T-helper 1 cell treated with Interleukin-12 subunit alpha and Interleukin-12 subunit beta and Interleukin-4 antibody, amounts not matched to agents 30 ng/mL and 1 ng/mL, for 36 hours (primary cell): ENCODE data around the gene ILK. TPM values are rescaled to one million over a fixed set of nuclear protein-coding genes. Genes with fewer than 3 reads are reported as not detected.

Source experiments
- intact Hi-C: fragments of 100-400 bp; cut with micrococcal nuclease; formaldehyde crosslinking; loops from one replicate; pipeline ENCODE4 v1.15.1; 2024
- total RNA-seq: library from RNA; stranded (reverse); gene quantifications from 2 replicates; pipeline ENCODE4 v1.2.3, GENCODE V29; 2022

Gene ILK
- total RNA-seq, result 136 and 144 TPM in 2 replicates

DNA sequence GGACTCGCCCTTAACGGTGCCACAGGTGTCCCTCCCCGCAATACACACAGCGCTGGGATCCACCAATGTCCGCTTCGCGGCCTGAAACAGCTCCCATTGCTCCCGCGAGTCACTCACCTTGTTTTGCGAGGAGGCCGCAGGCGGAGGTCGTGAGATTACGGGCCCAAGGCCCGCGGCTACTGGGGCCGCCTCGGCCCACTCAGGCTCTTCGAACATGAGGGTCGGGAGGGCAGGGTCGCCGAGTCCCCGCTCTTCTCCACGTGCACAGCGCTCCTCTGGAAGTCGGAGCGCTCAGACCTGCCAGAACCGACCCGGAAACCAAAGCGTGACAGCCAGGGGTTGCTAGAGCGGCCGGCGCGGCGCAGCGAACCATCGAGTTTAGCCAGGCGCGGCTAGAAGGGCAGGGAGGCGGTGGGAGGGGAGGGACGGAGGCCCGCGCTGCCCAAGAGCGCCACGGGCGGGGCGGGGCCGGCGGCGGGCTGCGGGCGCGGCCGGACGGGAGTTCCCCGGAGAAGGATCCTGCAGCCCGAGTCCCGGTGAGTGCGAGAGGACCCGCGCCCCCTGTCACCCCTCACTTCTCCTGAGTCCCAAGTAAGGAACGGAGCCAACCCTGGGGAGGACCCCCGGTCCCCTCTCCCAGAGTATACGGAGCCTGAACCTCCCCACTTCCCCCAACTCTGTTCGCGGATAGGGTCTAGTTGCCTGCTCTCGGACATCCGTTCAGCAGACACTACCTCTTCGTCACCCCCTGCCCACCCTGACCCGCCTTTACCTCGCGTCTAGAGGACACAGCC is at the start of gene ILK, which contains the start of gene RRP8:
TSS of gene ILK (plus strand) at position 488 of the 794 bp plus-strand sequence. CDS start 498 bp downstream, outside the sequence.
TSS of gene RRP8 (minus strand) at position 330 of the 794 bp plus-strand sequence. CDS start at position 216, 114 bp downstream.
- intact Hi-C loops, result loop anchor here (1.0 to 2.0 kb wide), 10 partner anchors 9 to 369 kb away; partner anchors contain the start of genes ARFIP2, FHIP1B, MRPL17 and SMPD1

DNA sequence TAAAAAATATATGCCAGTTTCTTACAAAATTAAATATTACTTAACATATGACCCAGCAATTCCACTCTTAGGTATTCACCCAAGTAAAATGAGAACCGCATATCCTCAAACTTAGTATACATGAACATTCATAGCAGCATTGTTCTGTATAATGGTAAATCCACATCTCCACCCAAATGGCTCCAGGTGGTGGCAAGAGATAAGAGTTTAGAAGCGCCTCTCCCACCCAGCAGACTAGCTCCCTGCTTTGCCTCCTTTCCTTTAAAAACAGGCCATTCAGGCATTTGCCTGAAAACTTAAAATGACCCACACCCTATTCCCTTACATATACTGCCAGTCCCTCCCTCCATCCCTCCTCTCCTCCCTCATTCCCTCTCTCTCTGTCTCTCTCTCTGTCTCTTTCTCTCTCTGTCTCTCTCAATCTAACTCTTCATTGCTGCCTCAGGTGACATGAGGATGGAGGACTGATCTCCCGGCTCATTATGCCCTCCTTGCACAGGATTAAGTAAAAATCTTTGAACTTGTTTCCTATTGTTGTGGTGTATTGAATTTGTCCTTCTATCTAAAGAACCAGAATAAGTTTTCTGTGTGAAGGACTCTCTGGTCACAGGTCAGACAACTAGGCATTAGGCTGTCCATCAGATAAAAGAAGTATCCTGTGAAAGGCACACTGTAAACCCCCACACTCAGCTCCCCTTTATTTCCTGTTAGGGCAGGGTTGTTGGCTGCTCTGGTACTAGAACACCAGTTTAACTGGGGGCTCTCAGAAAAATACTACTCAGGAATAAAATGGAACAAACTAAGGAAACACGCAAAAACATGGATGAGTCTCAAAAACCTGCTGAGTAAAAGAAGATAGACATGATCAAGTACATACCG is 48.5 kb upstream of the ILK start:
- intact Hi-C loops, result no loop called here

DNA sequence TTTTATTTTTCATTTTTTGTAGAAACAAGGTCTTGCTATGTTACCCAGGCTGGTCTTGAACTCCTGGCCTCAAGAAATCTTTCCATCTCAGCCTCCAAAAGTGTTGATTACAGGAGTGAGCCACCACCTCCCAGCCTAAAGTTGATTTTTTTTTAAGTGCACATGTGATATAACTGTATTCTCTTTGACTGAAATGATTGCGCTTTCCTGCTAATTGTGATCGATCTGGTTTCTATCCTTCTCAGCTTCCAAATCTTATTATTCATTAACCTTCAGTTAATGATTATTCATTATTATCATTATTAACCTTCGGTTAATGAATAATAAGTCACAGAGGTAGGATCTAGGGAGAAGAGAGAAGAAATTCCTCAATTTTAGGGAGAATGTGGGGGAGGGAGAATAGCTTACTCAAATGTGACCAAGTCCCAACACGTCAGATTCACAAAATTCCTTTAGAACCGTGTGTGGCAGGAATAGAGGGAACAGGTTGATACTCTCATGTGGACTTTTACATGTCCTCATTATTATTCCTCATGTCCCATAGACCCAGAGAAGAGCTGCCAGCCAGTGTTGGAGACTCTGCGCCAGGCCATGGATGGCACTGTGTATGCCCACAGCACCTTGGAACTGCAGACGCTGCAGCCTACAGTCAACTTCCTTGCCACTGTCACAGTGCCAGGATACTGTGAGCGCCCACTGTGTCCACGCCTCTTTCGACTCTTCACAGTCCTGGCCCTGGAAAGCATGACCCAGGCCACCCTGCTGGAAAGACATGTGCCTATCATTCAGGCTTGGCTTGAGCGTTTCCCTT is 47.2 kb upstream of the ILK start:
- intact Hi-C loops, result no loop called here

DNA sequence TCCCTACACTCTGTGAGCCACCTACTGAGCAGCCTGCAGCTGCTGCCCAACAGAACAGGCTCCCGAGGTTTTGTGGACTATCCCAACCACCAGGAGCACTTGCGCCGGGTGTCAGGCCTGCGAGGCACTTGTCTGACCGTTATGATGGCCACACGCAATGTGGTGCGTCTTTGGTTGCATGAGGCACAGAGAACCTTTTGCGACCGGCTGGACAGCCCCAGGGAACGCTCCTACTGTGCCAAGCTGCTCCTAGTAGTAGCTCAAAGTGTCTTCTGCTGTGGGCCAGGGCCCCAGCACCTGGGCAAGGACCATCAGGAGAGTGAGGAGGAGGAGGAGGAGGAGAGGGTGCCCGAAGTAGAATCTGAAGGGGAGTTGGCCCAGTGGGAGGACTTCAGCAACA is 46.5 kb upstream of the ILK start:
- intact Hi-C loops, result no loop called here

DNA sequence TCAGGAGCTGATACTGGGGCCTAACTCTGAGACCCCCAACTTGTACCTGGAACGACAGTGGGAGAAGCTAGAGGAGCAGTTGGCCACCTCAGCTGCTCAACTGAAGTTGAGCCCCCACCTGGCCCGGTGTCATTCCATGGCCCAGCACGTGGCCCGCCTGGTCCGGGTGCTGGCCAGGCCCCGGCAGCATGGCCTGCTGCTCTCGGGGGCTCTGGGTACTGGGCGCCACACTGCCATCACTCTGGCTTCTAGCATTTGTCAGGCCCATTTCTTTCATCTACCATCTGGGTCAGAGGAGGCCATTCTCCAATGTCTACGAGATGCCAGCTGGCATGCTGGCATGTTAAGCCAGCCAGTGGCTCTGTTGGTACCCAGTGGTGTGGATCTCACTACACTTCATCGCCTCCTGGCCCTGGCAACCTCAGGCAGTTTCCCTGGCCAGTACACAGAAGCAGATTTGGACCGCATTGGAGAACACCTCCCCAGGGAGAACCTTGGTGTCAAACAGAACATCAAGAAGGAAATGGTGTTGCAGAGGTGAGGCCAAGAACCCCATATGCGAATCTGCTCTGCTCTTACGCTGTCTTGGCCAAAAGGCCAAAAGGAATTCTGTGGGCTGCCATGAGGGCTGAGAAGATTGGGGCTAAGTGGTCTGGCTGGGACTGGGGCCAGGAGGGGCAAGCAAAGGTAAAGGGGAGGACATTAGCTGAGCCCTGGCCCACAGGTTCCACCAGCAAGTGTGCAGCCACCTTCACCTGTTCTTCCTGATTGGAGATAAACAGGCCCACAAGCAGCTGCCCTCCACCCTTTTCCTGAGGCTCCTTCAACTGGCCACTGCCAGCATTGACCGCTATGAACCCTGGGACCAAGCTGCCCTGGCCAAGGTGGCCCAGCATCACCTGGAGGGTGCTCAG is 45.6 kb upstream of the ILK start:
- intact Hi-C loops, result no loop called here

DNA sequence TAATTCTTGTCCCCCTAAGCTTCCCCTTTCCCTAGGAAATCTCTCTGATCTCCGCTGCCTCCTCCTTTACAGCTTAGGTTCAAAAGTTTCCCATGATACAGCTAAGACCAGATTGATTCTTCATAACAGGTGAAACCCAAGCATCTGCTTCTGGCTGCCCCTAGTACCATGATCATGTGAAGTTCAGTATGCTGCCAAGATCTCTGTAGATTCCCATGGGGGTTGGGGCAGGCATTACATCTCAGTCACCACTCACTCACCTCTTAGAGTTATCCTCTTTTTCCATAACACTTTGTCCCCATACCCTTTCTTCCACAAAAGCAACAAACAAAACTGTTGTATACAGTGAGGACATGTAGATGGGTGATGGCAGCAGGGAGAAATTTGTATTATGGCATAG is 44.2 kb upstream of the ILK start:
- intact Hi-C loops, result no loop called here

DNA sequence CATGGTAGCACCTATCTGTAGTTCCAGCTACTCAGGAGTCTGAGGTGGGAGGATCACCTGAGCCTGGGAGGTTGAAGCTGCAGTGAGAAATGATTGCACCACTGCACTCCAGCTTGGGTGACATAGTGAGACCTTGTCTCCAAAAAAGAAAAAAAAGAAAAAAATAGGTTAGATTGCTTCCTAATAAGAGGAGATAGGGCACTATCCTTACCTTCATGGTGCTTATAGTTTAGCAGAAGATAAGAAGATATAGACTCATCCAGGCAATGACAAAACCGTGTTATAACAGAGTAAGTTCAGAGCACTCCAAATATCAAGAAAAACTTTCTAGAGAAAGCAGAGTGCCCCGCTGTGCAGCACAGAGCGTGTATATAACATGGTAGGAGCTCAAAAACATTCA is 42.3 kb upstream of the ILK start:
- intact Hi-C loops, result no loop called here

DNA sequence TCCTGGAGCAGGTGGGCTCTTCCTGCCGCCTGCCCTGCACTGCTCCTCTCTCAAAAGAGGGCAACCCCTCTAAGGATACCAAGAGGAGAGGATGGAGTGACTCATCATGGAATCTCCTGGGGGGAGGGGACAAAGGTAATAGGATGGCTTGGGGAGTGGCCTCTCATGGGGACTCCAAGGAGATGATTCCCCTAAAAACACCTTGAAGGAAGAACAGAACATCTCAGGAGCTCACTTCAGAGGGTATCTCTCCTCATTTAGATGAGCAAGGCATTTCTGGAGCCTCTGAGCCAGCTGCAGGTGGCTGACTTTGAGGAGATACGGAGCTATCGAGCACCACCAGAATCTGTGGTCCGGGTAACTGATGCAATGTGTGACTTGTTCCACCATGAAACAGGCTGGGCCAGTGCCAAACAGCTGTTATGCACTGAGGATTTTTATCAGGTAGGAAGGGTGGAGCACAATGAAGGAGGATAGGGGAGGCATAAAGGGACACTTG is 40.4 kb upstream of the ILK start:
- intact Hi-C loops, result no loop called here

DNA sequence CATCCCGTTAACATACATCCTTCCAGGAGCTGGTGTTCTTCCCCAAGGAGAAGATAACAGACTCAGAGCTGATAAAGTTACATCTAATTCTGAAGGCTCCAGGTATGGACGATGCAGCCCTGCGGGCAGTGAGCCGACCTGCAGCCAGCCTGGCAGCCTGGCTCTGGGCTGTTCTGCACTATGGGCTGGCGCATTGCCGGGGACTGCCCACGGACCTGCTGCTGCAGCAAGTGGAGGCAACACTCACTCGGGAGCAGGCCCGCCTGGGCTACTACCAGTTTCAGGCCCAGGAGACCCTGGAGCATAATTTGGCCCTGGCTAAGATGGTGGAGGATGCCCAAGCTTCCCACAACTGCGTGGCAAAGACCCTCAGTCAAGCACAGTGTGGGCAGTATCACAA is 39.9 kb upstream of the ILK start:
- intact Hi-C loops, result no loop called here

DNA sequence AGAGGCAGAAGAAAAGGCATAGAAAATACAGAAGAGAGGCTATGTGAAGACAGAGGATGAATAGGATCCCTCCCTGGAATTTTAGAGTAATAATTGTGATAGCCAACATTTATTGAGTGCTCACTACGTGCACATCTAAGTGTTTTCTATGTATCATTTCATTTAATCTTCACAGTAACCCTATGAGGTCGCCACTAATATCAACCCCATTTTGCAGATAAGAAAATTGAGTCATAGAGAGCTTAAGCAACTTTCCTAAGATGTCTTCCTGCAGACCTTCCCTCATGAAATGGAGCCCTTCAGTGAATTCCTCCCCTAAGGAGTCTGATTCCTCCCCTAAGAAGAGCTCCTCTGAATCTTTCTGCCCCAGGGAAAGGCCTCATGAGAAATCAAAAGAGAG is 38.2 kb upstream of the ILK start:
- intact Hi-C loops, result no loop called here

DNA sequence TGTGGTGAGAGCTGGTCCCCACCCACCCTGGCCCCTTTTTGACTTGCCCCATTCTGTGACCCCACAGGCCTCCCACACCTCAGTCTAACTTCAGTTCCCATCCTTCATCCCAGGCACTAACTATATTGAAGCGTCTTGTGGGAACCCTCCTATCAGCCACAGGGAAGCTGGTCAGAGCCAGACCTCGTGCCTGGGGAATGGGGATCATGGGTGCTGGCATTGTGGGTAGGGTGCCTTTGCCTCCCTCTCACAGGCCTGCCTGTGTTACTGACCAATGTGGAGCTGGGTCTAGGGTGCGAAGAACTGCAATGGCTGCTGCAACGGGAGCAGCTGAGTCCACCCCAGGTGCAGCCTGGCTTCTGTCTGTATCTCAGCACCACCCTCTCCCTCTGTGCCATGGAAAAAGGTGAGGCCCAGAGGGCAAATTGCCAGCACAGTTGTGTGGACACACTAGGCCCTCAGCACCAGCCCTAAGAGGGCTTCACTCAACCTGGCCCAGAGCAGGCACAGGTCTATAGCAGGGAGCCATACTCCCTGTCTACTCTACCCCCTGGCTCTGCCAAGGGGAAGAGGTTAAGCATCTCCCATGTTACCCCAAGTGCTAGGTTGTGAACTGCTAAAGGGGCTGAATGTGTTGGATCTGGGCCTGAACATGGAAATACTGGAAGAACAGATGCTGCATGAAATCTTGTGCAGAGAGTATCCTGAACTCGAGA is 37.4 kb upstream of the ILK start:
- intact Hi-C loops, result no loop called here

DNA sequence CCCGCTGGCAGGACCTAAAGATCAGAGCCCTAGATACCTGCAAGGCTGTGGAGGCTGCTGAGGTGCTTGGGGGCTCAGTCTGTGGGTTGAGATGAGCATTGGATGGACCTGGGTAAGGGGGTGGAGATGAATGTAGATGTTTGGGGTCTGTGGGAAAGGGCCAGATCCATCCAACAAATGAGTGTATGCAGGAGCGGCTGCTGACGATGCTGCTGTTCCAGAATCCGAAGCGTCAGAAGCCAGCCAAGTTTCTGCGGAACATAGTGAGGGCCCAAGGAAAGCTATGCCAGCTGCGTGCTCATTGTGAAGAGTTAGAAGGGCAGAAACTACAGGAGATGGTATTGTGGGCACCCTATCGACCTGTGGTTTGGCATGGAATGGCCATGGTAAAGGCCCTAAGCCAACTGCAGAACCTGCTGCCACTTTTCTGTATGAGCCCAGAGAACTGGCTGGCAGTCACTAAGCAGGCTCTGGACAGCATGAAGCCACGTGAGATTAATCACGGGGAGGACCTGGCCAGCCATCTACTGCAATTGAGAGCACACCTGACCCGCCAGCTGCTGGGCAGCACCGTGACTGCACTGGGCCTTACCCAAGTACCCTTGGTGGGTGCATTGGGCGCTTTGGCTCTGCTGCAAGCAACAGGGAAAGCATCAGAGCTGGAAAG is 36.7 kb upstream of the ILK start:
- intact Hi-C loops, result no loop called here

DNA sequence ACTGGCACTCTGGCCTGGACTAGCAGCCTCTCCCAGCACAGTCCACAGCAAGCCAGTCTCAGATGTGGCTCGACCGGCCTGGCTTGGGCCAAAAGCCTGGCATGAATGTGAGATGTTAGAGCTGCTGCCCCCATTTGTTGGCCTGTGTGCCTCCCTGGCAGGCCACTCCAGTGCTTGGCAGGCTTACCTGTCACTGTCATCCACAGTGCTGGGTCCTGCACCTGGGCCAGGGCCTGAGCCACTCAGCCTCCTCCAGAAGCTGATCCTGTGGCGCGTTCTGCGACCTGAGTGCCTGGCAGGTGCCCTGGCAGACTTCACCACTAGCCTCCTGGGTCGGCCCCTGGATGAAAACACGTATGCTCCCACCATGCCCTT is 36.2 kb upstream of the ILK start:
- intact Hi-C loops, result no loop called here

DNA sequence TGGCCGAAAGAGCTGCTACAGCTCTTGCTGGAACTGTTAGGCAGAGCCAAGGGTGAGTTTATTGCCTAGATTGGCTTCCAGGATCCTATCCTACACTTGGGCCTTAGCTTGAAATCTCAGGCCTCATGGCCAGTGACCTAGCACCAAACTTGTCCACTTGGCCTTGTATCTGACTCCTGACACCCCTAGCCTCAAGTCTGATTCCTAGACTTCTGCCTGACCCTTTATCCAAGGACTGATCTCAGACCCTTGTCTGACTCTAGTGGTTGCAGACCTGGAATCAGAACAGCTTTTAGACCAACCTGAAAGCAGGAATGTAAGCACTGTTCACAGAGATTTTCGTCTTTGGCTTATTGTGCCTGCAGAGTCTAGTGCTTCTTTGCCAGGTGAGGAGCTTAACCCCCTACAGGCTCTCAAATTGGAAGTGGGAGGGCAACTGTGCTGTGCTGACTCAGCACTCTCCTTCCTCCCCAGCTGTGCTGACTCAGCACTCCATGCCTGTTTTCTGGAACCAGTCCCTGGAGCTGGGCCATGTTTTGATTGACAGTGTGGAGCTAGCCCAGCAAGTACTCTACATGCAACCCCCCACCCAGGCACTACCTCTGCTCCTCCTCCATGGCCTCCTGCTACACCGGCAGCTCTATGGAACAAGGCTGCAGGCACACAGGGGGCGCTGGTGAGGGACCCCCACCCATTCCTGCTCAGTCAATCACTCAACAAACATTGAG is 35.2 kb upstream of the ILK start:
- intact Hi-C loops, result no loop called here

DNA sequence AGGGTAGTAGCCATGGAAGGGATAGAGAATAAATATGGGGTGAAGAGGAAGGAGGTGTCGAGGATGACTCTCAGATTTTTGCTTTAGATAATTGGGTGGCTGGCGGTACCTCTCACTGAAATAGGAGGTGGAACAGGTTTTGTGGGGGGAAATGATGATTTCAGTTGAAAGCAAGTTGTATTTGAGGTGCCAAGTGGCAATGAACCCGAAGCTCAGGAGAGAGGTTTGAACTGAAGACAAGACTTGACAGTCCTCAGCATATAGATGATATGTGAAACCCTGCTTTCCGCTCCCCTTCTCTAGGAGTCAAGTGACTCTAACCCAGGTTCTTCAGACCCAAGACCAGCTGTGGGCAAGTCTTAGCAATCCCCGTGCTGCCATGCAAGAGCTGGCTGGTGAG is 33.9 kb upstream of the ILK start:
- intact Hi-C loops, result no loop called here

DNA sequence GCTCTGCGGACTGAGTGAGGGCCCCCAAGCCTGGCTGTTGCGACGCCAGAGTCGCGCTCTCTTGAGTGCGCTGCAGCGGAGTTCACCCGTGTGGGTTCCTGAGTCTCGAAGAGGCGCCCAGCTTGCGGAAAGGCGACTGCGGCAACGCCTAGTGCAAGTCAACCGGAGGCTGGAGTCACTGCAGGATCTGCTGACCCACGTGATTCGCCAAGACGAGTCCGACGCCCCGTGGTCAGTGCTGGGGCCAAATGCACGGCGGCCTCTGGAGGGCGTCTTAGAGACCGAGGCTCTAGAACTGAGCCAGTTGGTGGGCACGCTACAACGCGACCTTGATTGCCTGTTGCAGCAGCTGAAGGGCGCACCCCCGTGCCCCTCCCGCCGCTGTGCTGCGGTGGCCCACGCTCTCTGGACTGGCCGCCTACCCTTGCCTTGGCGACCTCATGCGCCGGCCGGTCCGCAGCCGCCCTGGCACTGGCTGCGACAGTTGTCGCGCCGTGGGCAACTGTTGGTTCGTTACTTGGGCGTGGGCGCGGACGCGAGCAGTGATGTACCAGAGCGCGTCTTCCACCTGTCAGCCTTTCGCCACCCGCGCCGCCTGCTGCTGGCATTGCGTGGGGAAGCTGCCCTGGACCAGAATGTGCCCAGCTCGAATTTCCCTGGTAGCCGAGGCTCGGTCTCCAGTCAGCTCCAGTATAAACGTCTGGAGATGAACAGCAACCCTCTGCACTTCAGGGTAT is 32.7 kb upstream of the ILK start:
- intact Hi-C loops, result no loop called here

DNA sequence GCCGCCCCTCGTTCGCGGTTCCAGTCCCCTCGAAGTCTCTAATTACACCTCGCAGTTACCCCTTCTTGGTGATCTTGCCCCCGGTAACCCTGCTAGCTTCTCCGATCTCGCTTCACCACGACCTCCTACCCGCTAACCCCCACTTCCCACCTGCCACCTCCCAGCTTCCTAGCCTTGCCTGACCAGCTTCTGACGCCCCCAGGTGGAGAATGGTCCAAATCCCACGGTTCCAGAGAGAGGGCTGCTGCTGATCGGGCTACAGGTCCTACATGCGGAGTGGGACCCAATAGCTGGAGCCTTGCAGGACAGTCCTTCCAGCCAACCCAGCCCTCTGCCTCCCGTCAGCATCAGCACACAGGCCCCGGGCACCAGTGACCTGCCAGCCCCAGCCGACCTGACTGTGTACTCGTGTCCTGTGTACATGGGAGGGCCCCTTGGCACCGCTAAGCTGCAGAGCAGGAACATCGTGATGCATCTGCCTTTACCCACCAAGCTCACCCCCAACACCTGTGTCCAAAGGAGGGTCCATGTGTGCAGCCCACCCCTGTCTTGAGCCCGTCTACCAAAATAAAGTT is 32.1 kb upstream of the ILK start:
- intact Hi-C loops, result no loop called here
